Erythroblast (primary cell): ENCODE results near the gene UBASH3B.

Experiments used
- GATA1 ChIP-seq: IDR thresholded peaks from 2 replicates; pipeline ENCODE4 v1.6.1; 2011; ENCODE audit warnings: low read depth, mild to moderate bottlenecking, control low read depth, low read length, moderate library complexity
- POLR2A ChIP-seq: IDR thresholded peaks from 2 replicates; pipeline ENCODE4 v1.6.1; 2011; ENCODE audit warnings: mild to moderate bottlenecking, low read length

GRCh38 chr11:122757201-122757600 lies 101.7 kb downstream of the UBASH3B start:
- TF ChIP-seq POLR2A (no peak), GATA1 (no peak)
